Amniotic epithelial cell (primary cell): ENCODE results near the gene ZNF626.
"Not testable (repeated sequence)": the region's sequence is repeated elsewhere in the genome, so short reads cannot be mapped to it uniquely, and the experiment has no call there.

Experiments used
- DNase-seq: peaks from one replicate; pipeline ENCODE4 v3.0.0-alpha.2; 2010; ENCODE audit warnings: low read depth

ZNF626 gene

DNA sequence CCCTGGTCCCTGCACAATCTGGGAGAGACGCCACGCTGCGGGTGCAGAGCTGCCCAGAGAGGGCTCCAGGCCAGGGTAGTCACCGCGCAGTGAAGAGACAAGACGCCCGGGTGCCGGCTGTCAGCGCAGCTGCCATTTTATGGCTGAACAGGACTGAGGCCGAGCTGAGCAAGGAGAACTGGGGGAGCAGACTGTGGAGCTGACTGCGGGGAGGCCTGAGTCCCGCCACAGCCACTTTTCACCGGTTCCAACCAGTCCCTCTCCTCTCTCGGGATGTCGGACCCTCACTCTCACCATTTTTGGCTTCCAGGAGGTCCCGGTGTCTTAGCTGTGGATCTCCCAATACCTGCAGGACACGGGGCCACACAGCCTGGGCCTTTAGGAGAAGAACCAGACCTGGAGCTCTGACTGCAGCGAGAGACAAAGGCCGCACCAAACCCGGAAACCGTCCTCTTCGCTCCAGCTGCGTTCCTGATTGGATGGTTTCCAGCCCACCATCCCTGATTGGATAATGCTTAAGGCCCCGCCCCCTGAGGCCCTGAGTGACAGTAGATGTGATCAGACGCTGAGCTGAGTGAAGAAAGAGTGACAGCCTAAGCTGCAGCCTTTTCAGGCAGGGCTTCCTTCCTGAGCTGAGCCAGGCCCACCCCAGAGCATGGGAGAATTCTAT, at the start of gene ZNF626:
Gene ZNF626 (minus strand): TSS at position 422 of the 670 bp plus-strand sequence. CDS start 125 bp downstream, at position 297.
- peak; percentile 98 for DNase-seq

DNA sequence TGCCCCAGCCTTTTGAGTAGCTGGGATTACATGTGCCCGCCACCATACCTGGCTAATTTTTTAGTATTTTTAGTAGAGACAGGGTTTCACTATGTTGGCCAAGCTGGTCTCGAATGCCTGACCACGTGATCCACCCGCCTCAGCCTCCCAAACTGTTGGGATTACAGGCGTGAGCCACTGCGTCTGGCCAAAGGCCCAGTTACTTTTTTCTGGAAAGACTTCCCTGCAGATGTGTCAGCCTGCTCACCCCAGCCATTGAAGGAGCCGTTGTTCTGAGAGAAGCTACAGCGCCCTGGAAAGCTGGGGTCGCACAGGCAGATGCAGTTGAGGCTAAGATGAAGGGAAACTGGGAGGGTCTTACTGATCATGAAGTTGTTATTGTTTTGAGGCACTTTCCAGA, 7.9 kb upstream of the ZNF626 start:
- no peak for DNase-seq

DNA sequence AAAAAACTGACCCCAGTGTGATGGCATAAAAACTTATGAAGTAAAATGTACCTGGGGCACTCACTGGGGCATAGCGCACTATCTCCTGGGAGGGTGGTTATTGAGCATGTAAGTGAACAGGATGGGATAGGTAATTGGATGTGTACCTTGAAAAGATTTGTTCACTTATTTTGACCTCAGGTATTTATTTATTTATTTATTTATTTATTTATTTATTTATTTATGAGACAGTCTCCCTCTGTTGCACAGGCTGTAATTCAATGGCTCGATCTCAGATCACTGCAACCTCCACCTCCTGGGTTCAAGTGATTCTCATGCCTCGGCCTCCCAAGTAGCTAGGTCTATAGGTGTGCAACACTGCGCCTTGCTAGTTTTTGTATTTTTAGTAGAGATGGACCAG, 5.9 kb upstream of the ZNF626 start:
- DNase-seq, result no peak

DNA sequence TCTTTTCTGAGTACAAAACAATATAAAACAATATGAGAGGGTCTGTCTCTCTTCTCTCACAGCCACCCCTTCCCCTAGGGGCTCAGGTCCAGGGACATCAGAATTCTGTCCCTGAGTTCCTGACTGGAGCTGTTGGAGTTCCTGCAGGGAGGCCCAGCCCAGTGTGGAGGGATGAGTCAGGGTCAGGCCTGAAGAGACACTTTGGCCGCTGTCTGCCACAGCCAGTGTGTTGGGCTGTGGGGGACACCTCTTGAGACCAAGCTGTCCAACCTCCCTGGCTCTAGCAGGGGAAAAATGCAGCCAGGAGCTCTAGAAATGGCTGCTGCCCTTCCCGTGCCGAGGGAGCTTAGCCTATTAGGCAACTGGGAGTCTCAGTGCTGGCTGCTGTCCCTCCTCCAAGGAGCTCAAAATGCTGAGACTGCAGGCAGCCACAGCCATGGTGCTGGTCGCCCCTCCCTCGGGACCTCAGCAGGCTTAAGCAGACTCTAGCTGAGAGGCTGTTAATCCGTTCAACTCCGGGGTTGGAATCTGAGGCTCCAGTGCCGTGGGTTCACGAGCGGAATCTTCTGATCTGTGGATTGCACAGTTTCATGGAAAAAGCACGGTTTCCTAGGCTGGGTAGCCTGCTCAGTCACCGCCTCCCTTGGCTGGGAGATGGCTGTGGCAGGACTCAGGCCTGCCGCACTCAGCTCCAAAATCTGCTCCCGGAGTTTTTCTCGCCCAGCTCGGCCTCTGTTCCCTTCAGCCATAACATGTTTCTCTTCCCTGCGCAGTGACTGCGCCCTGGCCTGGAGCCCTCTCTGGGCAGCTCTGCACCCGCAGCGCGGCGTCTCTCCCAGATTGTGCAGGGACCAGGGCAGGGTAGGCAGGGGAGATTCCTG, 3.8 kb upstream of the ZNF626 start:
- DNase-seq, result peak; percentile 39

DNA sequence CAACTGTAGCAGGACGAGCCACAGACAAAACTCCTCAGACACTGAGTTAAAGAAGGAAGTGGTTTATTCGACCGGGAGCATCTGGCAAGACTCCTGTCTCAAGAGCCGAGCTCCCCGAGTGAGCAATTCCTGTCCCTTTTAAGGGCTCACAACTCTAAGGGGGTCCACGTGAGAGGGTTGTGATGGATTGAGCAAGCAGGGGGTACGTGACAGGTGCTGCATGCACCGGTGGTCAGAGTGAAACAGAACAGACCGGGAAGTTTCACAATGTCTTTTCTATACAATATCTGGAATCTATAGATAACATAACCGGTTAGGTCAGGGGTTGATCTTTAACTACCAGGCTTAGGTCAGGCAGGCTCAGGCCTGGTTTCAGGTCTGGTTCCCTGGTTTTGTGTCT, 3.1 kb upstream of the ZNF626 start:
- DNase-seq, result not testable (repeated sequence)

DNA sequence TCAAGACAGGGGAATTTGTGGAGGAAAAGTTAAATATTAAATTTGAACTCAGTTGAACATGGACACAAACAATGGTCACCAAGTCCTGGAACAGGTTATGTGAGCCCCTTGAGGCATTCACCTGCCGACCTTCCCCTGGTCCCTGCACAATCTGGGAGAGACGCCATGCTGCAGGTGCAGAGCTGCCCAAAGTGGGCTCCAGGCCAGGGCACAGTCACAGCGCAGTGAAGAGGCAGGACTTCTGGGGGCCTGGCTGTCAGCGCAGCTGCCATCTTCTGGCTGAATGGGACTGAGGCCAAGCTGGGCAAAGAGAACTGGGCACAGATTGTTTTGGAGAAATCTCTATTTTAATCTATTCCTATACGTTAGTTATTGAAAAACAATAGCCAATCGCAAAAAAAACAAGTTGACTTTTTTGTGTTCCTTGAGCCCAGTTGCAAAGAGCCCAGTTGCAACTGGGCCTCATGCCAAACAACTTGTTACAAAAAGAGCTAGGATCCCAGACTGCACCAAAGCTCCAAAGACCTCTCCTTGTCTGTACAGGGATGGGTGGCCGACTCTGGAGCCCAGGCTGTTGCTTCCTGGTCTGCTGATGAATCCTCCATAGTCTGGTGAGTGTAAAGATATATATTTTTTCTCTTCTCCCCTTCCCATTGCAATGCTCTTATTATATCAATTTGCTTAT, 1.2 kb upstream of the ZNF626 start:
- DNase-seq, result no peak

DNA sequence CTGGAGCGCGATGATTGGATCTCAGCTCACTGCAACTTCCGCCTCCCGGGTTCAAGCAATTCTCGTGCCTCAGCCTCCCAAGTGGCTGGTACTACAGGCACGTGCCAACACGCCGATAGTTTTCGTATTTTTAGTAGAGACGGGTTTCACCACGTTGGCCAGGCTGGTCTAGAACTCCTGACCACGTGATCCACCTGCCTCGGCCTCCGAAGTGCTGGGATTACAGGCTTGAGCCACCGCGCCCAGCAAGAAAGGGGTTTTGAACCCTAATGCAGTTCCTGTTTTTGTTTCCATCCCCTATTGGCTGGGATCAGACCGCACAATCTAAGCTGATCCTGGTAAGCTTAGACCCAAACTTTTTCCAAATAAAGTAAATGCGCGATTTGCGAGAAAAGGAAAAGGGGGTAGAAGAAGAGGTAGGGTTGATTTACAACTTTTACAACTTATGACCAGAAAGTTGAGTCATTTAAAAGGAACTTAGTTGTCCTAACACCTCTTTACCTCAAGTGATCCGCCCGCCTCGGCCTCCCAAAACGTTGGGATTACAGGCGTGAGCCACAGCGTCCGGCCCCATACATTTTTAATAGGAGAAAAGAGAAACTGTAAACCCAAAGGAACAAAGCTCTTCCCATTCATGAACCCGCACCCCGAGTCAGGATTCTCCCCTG, 764 bp downstream of the ZNF626 start:
- peak; percentile 29 for DNase-seq

DNA sequence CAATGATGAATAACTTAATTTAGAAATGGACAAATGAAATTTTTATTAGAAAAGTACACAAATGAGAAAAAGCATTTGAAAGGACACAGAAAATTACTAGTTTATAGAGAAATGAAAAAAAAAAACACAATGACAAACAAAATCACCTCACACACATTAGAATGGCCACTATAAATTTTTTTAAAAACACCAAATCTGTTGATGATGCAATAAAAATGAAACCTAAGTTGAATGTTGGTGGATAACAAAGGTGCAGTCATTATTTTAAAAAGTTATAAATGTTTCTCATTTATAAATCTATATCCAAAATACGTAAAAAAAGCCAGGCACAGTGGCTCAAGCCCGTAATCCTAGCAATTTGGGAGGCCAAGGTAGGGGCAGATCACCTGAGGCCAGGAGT, 20.8 kb downstream of the ZNF626 start:
- DNase-seq, result no peak

DNA sequence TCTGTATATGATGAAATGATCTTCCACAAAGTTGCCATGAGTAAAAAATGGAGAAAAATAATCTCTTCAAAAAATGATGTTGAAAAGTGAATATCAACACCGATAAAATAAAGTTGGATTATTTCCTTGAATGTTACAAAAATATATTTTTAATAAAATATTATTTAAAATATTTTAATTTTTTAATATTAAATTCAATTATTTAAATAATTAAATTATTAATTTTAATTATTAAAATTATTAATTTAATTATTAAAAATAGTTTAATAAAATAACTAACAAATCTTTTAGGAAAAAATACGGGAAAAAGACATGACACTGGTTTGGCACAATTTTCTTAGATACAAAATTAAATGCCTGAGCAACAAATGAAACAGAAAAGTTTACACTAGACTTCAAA, 21.3 kb downstream of the ZNF626 start:
- DNase-seq, result no peak

DNA sequence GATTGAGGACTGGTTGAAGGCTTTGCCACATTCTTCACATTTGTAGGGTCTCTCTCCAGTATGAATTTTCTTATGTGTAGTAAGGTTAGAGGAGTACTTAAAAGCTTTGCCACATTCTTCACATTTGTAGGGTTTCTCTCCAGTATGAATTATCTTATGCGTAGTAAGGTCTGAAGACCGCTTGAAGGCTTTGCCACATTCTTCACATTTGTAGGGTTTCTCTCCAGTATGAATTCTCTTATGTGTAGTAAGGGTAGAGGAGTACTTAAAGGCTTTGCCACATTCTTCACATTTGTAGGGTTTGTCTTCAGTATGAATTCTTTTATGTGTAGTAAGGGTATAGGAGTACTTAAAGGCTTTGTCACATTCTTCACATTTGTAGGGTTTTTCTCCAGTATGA, 36.8 kb downstream of the ZNF626 start:
- DNase-seq, result not testable (repeated sequence)

DNA sequence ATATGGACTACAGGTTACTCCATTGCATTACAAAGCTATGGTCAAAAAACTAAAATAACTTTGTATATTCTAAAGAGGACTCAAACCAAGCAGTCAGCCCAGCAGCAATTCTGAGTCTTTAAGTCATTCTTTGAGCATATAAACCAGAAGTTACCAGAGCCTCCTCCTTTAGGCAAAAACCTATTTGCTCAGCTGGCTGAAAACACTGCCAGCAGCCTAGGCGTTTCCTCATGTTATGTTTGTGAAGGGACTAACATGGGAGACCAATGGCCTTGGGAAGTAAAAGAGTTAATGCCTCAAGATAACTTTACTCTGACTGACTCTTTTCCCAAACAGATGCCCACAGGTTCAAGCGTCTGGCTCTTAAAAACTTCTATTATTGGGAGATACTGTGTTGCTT, 45.3 kb downstream of the ZNF626 start:
- no peak for DNase-seq

DNA sequence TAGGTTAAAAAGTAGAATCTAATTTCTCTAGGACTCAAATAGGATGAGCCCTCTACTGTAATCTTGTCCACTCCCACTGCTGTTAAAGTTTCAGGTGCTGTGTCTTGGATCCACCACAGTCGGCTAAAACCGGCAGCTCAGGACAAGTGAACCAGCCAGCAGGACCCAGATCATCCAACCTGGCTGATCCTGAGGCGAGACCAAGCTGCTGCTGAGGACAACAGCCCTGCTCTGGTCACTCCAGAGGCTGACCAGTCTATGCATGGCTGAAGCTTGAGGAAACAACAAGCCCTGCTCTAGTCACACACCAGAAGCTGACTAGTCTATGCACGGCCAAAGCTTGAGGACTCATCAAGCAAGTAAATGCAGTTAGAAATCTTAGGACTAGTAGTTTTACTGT, 46.4 kb downstream of the ZNF626 start:
- DNase-seq, result not testable (repeated sequence)

DNA sequence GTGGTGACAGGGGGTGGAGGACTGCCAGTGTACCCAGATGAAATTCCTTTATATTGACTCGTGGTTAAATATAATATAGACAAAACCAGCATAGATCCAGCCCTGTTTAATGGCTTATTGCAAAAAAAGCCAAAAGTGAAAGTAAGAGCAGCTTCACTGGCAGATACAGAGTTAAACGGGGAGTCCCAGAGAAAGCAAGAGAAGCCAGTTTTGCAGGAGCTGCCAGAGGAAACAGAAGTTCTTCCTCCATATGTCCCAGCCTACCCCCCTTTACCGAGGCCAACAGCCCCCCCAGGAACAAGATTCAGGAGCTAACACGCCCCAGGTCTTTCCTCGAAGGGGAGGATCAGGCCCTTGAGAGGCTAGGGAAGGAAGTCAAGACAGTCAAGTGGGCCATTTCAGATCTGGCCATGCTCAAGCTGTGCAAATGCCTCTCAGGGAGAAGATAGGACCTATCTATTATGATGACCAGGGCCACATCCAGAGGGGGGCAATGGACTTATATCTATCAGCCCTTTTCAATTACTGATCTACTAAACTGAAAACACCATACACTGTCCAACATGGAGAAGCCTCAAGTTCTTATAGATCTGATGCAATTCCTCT, 48.6 kb downstream of the ZNF626 start:
- no peak for DNase-seq

DNA sequence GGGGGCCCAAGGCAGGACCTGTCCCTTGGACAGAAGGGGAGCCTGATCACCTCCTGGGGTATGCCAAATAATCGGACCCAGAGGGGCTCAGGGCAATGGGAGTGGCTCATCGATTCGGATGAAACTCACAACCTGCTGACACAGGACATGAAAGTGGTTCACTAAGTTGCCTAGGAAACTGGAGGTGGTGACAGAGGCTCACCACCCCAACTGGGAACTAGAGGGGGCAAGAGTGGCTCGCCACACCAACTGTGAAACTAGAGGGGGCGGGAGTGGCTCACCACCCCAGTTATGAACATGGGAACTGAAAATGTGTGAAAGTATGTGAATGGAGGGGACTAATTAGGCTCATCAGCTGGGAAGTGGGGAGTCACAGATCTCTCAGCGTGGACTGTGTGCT, 49.5 kb downstream of the ZNF626 start:
- DNase-seq, result no peak

DNA sequence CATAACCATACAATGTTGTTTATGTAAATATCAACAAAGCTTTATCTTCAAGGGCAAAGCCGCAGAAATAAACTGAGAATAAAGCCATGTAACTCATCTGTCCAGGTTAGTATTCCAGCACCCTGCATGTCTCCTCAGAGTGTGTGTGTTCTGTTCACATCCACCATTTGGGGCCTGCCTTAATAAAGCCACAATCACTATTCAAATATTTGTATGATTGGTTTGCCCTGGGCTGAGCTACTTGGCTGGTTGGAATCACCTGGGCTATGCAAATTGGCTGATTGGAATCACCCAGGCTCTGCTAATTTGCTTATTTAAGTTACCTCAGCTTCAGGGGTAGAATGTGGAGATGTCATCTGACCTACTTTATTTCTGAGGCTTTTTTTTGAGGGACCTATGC, 53.4 kb downstream of the ZNF626 start:
- no peak for DNase-seq
